Gastrocnemius medialis (tissue), 4 donors: ENCODE data around the gene LAMB2. TPM values are rescaled to one million over a fixed set of nuclear protein-coding genes. Genes with fewer than 3 reads are reported as not detected.

Experiments
- ATAC-seq, 2 donors: fragments of 150-250 bp; one replicate each; pipeline ENCODE4 v1.9.1; 2016
- DNase-seq, 2 donors: peaks; one replicate each; pipeline ENCODE4 v3.0.0-alpha.2; 2019
- H3K27ac ChIP-seq, 4 donors: fragments of 200-600 bp; sonication (generic); 1 replicate in 1 of 4; 2 replicates in 3 of 4; pipeline ENCODE4 v1.5.1; 2016 to 2018; ENCODE audit warnings: mild to moderate bottlenecking in 2 of 4, moderate library complexity in 1 of 4
- H3K27me3 ChIP-seq, 3 donors: fragments of 200-600 bp; sonication (generic) in 2 of 3; 1 replicate in 1 of 3; 2 replicates in 2 of 3; pipeline versions ENCODE4 v1.5.1 to v1.6.0; 2016 to 2019; ENCODE audit warnings: mild to moderate bottlenecking in 1 of 3, moderate library complexity in 1 of 3
- H3K36me3 ChIP-seq, 2 donors: fragments of 200-600 bp; sonication (generic) in 1 of 2; one replicate each; pipeline ENCODE4 v1.5.1; 2017 to 2018
- H3K4me1 ChIP-seq, 2 donors: fragments of 200-600 bp; sonication (generic) in 1 of 2; one replicate each; pipeline ENCODE4 v1.5.1; 2016 to 2017; ENCODE audit warnings: mild to moderate bottlenecking in 2 of 2
- H3K4me3 ChIP-seq, 4 donors: fragments of 200-600 bp; sonication (generic) in 3 of 4; 1 replicate in 1 of 4; 2 replicates in 3 of 4; pipeline ENCODE4 v1.5.1; 2016 to 2019; ENCODE audit warnings: mild to moderate bottlenecking in 2 of 4
- H3K9me3 ChIP-seq, 3 donors: fragments of 200-600 bp; sonication (generic) in 2 of 3; 1 replicate in 1 of 3; 2 replicates in 2 of 3; pipeline ENCODE4 v1.5.1; 2016 to 2019
- CTCF ChIP-seq, 5 experiments: fragments of 450-650 bp in 3 of 5; fragments of 200-600 bp in 2 of 5; sonication (generic) in 2 of 5; IDR thresholded peaks in 4 of 5; conservative IDR thresholded peaks in 1 of 5; 1 replicate in 4 of 5; 2 replicates in 1 of 5; pipeline ENCODE4 v1.5.1; 2016 to 2019; ENCODE audit warnings: antibody characterized with exemption in 5 of 5, mild to moderate bottlenecking in 3 of 5, moderate library complexity in 3 of 5
- POLR2A ChIP-seq, 2 donors: fragments of 450-650 bp; IDR thresholded peaks; one replicate each; pipeline ENCODE4 v1.6.1; 2017; ENCODE audit warnings: antibody characterized with exemption in 2 of 2, mild to moderate bottlenecking in 2 of 2, moderate library complexity in 2 of 2
- in situ Hi-C, 4 donors: fragments of 200-750 bp; cut with MboI; loops; one replicate each; pipeline versions ENCODE4 v1.15.0 to v1.8.0; 2017; ENCODE audit warnings: low sequenced_read_pairs in 4 of 4
- intact Hi-C: fragments of 100-400 bp; cut with DNase I; formaldehyde crosslinking; loops from one replicate; pipeline ENCODE4 v1.15.1; 2023; ENCODE audit warnings: low total_unique reads
- total RNA-seq, 4 donors: library from RNA; depleted of rRNA; stranded (reverse); fragments of >200 nt; gene quantifications; one replicate each; pipeline versions ENCODE4 v1.1.0 to v1.2.3, GENCODE V29; 2016

Gene LAMB2
- total RNA-seq, 4 donors from 2014 or later: 154 to 355 (median 243) TPM

- in situ Hi-C loops: no loop called here
Observed at GRCh38 chr3:49158792-49159191, 25.9 kb upstream of the LAMB2 start.

GRCh38 chr3:49158103-49158709, 25.4 kb upstream of the LAMB2 start:
- no peaks in the 10 kb centered on the region for H3K27me3 ChIP-seq
- DNase-seq (no peak), ATAC-seq (peak in 1 of 2 donors; percentile 42)
- no peak overlapping the region for H3K27ac ChIP-seq
- in situ Hi-C loops: no loop called here
- H3K4me3 ChIP-seq: no peak overlapping the region
- H3K36me3 ChIP-seq: no peaks in the 10 kb centered on the region
- peaks cover 0 to 6% of the 10 kb centered on the region in 2 donors for H3K4me1 ChIP-seq
- TF ChIP-seq POLR2A (IDR thresholded peaks at IDR 0.05) (no peak), CTCF (IDR thresholded peaks at IDR 0.05 in 4 of 5, conservative IDR thresholded peaks at IDR 0.05 in 1 of 5) (peak in 2 of 5 experiments; percentile 19 to 28)
- intact Hi-C loops: no loop called here
- H3K9me3 ChIP-seq: no peaks in the 10 kb centered on the region

More at GRCh38 chr3:49158792-49159191, 25.9 kb upstream of the LAMB2 start:
- H3K36me3 ChIP-seq: peaks cover 0 to 5% of the 10 kb centered on the region in 2 donors
- no peak for TF ChIP-seq CTCF (IDR thresholded peaks at IDR 0.05 in 4 of 5, conservative IDR thresholded peaks at IDR 0.05 in 1 of 5)
- TF ChIP-seq POLR2A (IDR thresholded peaks at IDR 0.05): no peak
- peaks cover 0 to 6% of the 10 kb centered on the region in 2 donors for H3K4me1 ChIP-seq
- intact Hi-C loops: no loop called here
- H3K27me3 ChIP-seq: no peaks in the 10 kb centered on the region
- H3K27ac ChIP-seq: no peak overlapping the region
- DNase-seq (no peak), ATAC-seq (no peak)
- no peak overlapping the region for H3K4me3 ChIP-seq
- no peaks in the 10 kb centered on the region for H3K9me3 ChIP-seq

GRCh38 chr3:49157289-49157688, 24.4 kb upstream of the LAMB2 start:
- intact Hi-C loops: no loop called here
- no peak overlapping the region for H3K27ac ChIP-seq

GRCh38 chr3:49153349-49153912, 20.6 kb upstream of the LAMB2 start:
- TF ChIP-seq CTCF (IDR thresholded peaks at IDR 0.05 in 4 of 5, conservative IDR thresholded peaks at IDR 0.05 in 1 of 5) (no peak), POLR2A (IDR thresholded peaks at IDR 0.05) (no peak)
- intact Hi-C loops (no loop called here), in situ Hi-C loops (no loop called here)
- ATAC-seq (no peak), DNase-seq (no peak)
- no peaks in the 10 kb centered on the region for H3K4me1 ChIP-seq
- no peaks in the 10 kb centered on the region for H3K27me3 ChIP-seq
- H3K9me3 ChIP-seq: no peaks in the 10 kb centered on the region
- H3K27ac ChIP-seq: no peak overlapping the region
- H3K4me3 ChIP-seq: no peak overlapping the region
- H3K36me3 ChIP-seq: no peaks in the 10 kb centered on the region

More at GRCh38 chr3:49157289-49157688, 24.4 kb upstream of the LAMB2 start:
- Histone ChIP-seq H3K4me1 (peaks cover 0 to 6% of the 10 kb centered on the region in 2 donors), H3K27me3 (no peaks in the 10 kb centered on the region), H3K36me3 (no peaks in the 10 kb centered on the region), H3K4me3 (no peak overlapping the region), H3K9me3 (no peaks in the 10 kb centered on the region)
- ATAC-seq (no peak), DNase-seq (no peak)
- TF ChIP-seq CTCF (IDR thresholded peaks at IDR 0.05 in 4 of 5, conservative IDR thresholded peaks at IDR 0.05 in 1 of 5) (no peak), POLR2A (IDR thresholded peaks at IDR 0.05) (no peak)
- in situ Hi-C loops: no loop called here
